GM23338 (cell line): ENCODE measurements around the gene KRT78. TPM values are rescaled to one million over a fixed set of nuclear protein-coding genes. Genes with fewer than 3 reads are reported as not detected.

ENCODE experiments used
- ATAC-seq: fragments of 200-7000 bp; cut with Tn5 transposase; 3 replicates; pipeline ENCODE4 v1.9.1; 2020
- DNase-seq: peaks from one replicate; pipeline ENCODE4 v3.0.0-alpha.2; 2015; ENCODE audit warnings: low spot score
- H2AFZ ChIP-seq: fragments of 200-600 bp; sonication (generic); 2 replicates; pipeline ENCODE4 v1.8.0; 2016; ENCODE audit warnings: antibody characterized with exemption, mild to moderate bottlenecking, moderate library complexity
- H3F3A ChIP-seq: fragments of 200-600 bp; sonication (generic); replicated peaks from 2 replicates; pipeline ENCODE4 v1.8.0; 2017; ENCODE audit warnings: antibody characterized with exemption, mixed run types, low read depth
- H3K27ac ChIP-seq: fragments of 200-600 bp; sonication (generic); 2 replicates; pipeline ENCODE4 v1.6.1; 2016; ENCODE audit warnings: low read depth
- H3K27me3 ChIP-seq: fragments of 200-600 bp; sonication (generic); 2 replicates; pipeline ENCODE4 v1.8.0; 2016; ENCODE audit warnings: mild to moderate bottlenecking, mixed run types, moderate library complexity; ENCODE audit not compliant: insufficient read depth
- H3K36me3 ChIP-seq: fragments of 200-600 bp; sonication (generic); 2 replicates; pipeline ENCODE4 v1.8.0; 2016; ENCODE audit warnings: mild to moderate bottlenecking; ENCODE audit not compliant: insufficient read depth
- H3K4me1 ChIP-seq: fragments of 200-600 bp; sonication (generic); 2 replicates; pipeline ENCODE4 v1.8.0; 2016; ENCODE audit warnings: mild to moderate bottlenecking, moderate library complexity; ENCODE audit not compliant: insufficient read depth
- H3K4me2 ChIP-seq: fragments of 200-600 bp; sonication (generic); 2 replicates; pipeline ENCODE4 v1.7.1; 2017; ENCODE audit warnings: mixed run types
- H3K4me3 ChIP-seq: fragments of 200-600 bp; sonication (generic); 2 replicates; pipeline ENCODE4 v1.6.1; 2016; ENCODE audit warnings: mixed run types
- H3K79me2 ChIP-seq: fragments of 200-600 bp; sonication (generic); replicated peaks from 2 replicates; pipeline ENCODE4 v1.8.0; 2017; ENCODE audit warnings: mild to moderate bottlenecking; ENCODE audit not compliant: insufficient read depth
- H3K9me2 ChIP-seq: fragments of 200-600 bp; sonication (generic); 2 replicates; pipeline ENCODE4 v1.8.0; 2017; ENCODE audit not compliant: insufficient read depth
- H4K20me1 ChIP-seq: fragments of 200-600 bp; sonication (generic); replicated peaks from 2 replicates; pipeline ENCODE4 v1.8.0; 2017; ENCODE audit warnings: mild to moderate bottlenecking; ENCODE audit not compliant: insufficient read depth
- H3K27ac Mint-ChIP-seq: 2 replicates; pipeline ENCODE4 v1.8.0; 2020; ENCODE audit warnings: inconsistent platforms, mild to moderate bottlenecking, moderate library complexity, mixed read lengths
- H3K27me3 Mint-ChIP-seq: 3 replicates; pipeline ENCODE4 v1.8.0; 2022; ENCODE audit warnings: low read depth, mild to moderate bottlenecking, moderate library complexity, mixed read lengths, inconsistent platforms; ENCODE audit not compliant: insufficient read depth, poor library complexity
- H3K36me3 Mint-ChIP-seq: 3 replicates; pipeline ENCODE4 v1.8.0; 2021; ENCODE audit warnings: low read depth, mild to moderate bottlenecking, inconsistent platforms, moderate library complexity, mixed read lengths
- H3K4me1 Mint-ChIP-seq: 3 replicates; pipeline ENCODE4 v1.8.0; 2020; ENCODE audit warnings: mild to moderate bottlenecking, inconsistent platforms, mixed read lengths
- H3K4me3 Mint-ChIP-seq: 3 replicates; pipeline ENCODE4 v1.8.0; 2021; ENCODE audit warnings: moderate library complexity, mild to moderate bottlenecking, inconsistent platforms, mixed read lengths
- H3K9me3 Mint-ChIP-seq: 3 replicates; pipeline ENCODE4 v1.8.0; 2020; ENCODE audit warnings: moderate library complexity, mild to moderate bottlenecking, inconsistent platforms, mixed read lengths
- CREB1 ChIP-seq: fragments of 250-450 bp; sonication (Bioruptor Pico); IDR thresholded peaks from 2 replicates; pipeline ENCODE4 v1.5.0; 2020; ENCODE audit warnings: low read depth, mild to moderate bottlenecking, moderate library complexity
- ETS1 ChIP-seq: IDR thresholded peaks from 2 replicates; pipeline ENCODE4 v1.6.1; 2016; ENCODE audit warnings: antibody characterized with exemption
- EZH2 ChIP-seq: fragments of 200-600 bp; sonication (generic); IDR thresholded peaks from one replicate; pipeline ENCODE4 v1.8.0; 2017; ENCODE audit warnings: antibody characterized with exemption, mild to moderate bottlenecking, low read depth; ENCODE audit not compliant: unreplicated experiment
- EZH2phosphoT487 ChIP-seq: fragments of 200-600 bp; sonication (generic); IDR thresholded peaks from one replicate; pipeline ENCODE4 v1.8.1; 2018; ENCODE audit warnings: antibody characterized with exemption; ENCODE audit not compliant: unreplicated experiment
- JUNB ChIP-seq: IDR thresholded peaks from one replicate; pipeline ENCODE4 v1.6.1; 2016; ENCODE audit warnings: antibody characterized with exemption; ENCODE audit not compliant: unreplicated experiment
- NANOG ChIP-seq: IDR thresholded peaks from 2 replicates; pipeline ENCODE4 v1.6.1; 2016; ENCODE audit warnings: antibody characterized with exemption, borderline replicate concordance
- POLR2AphosphoS5 ChIP-seq: IDR thresholded peaks from 2 replicates; pipeline ENCODE4 v1.6.1; 2016; ENCODE audit warnings: antibody characterized with exemption, low read depth
- STAT1 ChIP-seq: IDR thresholded peaks from one replicate; pipeline ENCODE4 v1.6.1; 2016; ENCODE audit warnings: antibody characterized with exemption; ENCODE audit not compliant: unreplicated experiment
- ZNF114 ChIP-seq: fragments of 250-450 bp; sonication (Bioruptor Pico); IDR thresholded peaks from 2 replicates; pipeline ENCODE4 v1.5.0; 2020; ENCODE audit warnings: mild to moderate bottlenecking, moderate library complexity
- ZNF331 ChIP-seq: fragments of 250-450 bp; sonication (Bioruptor Pico); IDR thresholded peaks from 2 replicates; pipeline ENCODE4 v1.5.0; 2020; ENCODE audit warnings: low read depth, mild to moderate bottlenecking, moderate library complexity
- polyA plus RNA-seq: library from polyadenylated mRNA; unstranded; fragments of >200 nt; fragmentation: Nextera tagmentation; extraction: Ambion mirVana; gene quantifications from 2 replicates; pipeline ENCODE4 v1.2.1, GENCODE V29; 2016
- total RNA-seq: library from RNA; depleted of rRNA; stranded (reverse); fragments of >200 nt; shearing (Covaris generic); gene quantifications from 2 replicates; pipeline ENCODE4 v1.2.3, GENCODE V29; 2014
- TF ChIP-seq, protein P1 (sequence below), 2 experiments: fragments of 200-600 bp in 1 of 2; sonication (generic) in 1 of 2; conservative IDR thresholded peaks; 2 replicates each; pipeline versions ENCODE4 v1.5.1 to v1.6.1; 2016 to 2017; ENCODE audit warnings: antibody characterized with exemption in 2 of 2, low read depth in 2 of 2, mild to moderate bottlenecking in 2 of 2, moderate library complexity in 1 of 2
- TF ChIP-seq, protein P2 (sequence below): IDR thresholded peaks from one replicate; pipeline ENCODE4 v1.6.1; 2018; ENCODE audit warnings: antibody characterized with exemption; ENCODE audit not compliant: unreplicated experiment

Gene KRT78
- total and polyA plus RNA-seq, 2 experiments from 2014 or later, result not detected

DNA sequence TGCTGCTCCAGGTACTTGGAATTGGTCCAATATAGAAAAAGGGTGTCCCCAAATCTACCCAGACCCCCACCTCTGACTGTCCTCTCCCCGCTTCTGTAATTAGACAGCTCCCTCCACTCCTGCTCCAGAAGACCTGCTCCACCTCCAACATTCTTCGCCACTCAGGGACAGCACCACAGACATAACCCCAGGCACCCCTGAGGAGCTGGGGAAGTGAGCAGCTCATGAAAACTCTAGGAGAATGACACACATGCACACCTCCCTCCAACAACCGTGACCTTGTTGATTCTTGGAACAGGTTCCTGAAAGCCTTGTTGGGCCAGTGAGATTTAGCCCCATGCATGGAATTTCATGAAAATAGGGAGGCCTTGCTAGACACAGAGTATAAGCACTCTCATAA is 43.1 kb downstream of the KRT78 start:
- Histone ChIP-seq H2AFZ (peak overlapping the region; percentile 9), H3K4me2 (no peak overlapping the region), H3K27me3 (no peaks in the 10 kb centered on the region), H3K27ac (no peak overlapping the region), H3K4me3 (no peak overlapping the region), H3K9me2 (peaks cover 15% of the 10 kb centered on the region), H3K4me1 (peaks cover 22% of the 10 kb centered on the region), H3K36me3 (no peaks in the 10 kb centered on the region), H3F3A (no peaks in the 10 kb centered on the region), H4K20me1 (no peaks in the 10 kb centered on the region), H3K79me2 (no peaks in the 10 kb centered on the region)
- H3K9me3 Mint-ChIP-seq, result no peaks in the 10 kb centered on the region
- DNase-seq (no peak), ATAC-seq (no peak)
- peaks cover 26% of the 10 kb centered on the region for H3K4me1 Mint-ChIP-seq
- H3K4me3 Mint-ChIP-seq, result no peak overlapping the region
- no peak overlapping the region for H3K27ac Mint-ChIP-seq
- peaks cover 9% of the 10 kb centered on the region for H3K27me3 Mint-ChIP-seq
- H3K36me3 Mint-ChIP-seq, result no peaks in the 10 kb centered on the region
- no peak for TF ChIP-seq EZH2phosphoT487
- TF ChIP-seq ZNF331, result no peak
- TF ChIP-seq JUNB, result no peak
- TF ChIP-seq, protein P1, sequence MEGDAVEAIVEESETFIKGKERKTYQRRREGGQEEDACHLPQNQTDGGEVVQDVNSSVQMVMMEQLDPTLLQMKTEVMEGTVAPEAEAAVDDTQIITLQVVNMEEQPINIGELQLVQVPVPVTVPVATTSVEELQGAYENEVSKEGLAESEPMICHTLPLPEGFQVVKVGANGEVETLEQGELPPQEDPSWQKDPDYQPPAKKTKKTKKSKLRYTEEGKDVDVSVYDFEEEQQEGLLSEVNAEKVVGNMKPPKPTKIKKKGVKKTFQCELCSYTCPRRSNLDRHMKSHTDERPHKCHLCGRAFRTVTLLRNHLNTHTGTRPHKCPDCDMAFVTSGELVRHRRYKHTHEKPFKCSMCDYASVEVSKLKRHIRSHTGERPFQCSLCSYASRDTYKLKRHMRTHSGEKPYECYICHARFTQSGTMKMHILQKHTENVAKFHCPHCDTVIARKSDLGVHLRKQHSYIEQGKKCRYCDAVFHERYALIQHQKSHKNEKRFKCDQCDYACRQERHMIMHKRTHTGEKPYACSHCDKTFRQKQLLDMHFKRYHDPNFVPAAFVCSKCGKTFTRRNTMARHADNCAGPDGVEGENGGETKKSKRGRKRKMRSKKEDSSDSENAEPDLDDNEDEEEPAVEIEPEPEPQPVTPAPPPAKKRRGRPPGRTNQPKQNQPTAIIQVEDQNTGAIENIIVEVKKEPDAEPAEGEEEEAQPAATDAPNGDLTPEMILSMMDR (conservative IDR thresholded peaks at IDR 0.05; ENCODE audit: low read depth in 2 of 2), result no peak

- Histone ChIP-seq H3K27ac (no peak overlapping the region), H3K79me2 (no peaks in the 10 kb centered on the region), H3F3A (no peaks in the 10 kb centered on the region), H3K4me1 (peaks cover 29% of the 10 kb centered on the region), H2AFZ (peak overlapping the region; percentile 9; the same call in 1 of the 2 replicates), H3K4me3 (no peak overlapping the region), H4K20me1 (no peaks in the 10 kb centered on the region), H3K9me2 (peaks cover 15% of the 10 kb centered on the region), H3K36me3 (no peaks in the 10 kb centered on the region), H3K4me2 (no peak overlapping the region), H3K27me3 (no peaks in the 10 kb centered on the region)
- Mint-ChIP-seq H3K36me3 (no peaks in the 10 kb centered on the region), H3K9me3 (no peaks in the 10 kb centered on the region), H3K4me1 (peaks cover 34% of the 10 kb centered on the region), H3K27ac (no peak overlapping the region), H3K27me3 (peaks cover 9% of the 10 kb centered on the region), H3K4me3 (no peak overlapping the region)
- DNase-seq (peak; percentile 80), ATAC-seq (peak; percentile 89)
- TF ChIP-seq NANOG (no peak), ETS1 (no peak), ZNF331 (no peak), STAT1 (no peak), ZNF114 (no peak), CREB1 (CRISPR knock-in tag) (no peak), EZH2 (no peak), POLR2AphosphoS5 (no peak), EZH2phosphoT487 (no peak)
- TF ChIP-seq, protein P2, sequence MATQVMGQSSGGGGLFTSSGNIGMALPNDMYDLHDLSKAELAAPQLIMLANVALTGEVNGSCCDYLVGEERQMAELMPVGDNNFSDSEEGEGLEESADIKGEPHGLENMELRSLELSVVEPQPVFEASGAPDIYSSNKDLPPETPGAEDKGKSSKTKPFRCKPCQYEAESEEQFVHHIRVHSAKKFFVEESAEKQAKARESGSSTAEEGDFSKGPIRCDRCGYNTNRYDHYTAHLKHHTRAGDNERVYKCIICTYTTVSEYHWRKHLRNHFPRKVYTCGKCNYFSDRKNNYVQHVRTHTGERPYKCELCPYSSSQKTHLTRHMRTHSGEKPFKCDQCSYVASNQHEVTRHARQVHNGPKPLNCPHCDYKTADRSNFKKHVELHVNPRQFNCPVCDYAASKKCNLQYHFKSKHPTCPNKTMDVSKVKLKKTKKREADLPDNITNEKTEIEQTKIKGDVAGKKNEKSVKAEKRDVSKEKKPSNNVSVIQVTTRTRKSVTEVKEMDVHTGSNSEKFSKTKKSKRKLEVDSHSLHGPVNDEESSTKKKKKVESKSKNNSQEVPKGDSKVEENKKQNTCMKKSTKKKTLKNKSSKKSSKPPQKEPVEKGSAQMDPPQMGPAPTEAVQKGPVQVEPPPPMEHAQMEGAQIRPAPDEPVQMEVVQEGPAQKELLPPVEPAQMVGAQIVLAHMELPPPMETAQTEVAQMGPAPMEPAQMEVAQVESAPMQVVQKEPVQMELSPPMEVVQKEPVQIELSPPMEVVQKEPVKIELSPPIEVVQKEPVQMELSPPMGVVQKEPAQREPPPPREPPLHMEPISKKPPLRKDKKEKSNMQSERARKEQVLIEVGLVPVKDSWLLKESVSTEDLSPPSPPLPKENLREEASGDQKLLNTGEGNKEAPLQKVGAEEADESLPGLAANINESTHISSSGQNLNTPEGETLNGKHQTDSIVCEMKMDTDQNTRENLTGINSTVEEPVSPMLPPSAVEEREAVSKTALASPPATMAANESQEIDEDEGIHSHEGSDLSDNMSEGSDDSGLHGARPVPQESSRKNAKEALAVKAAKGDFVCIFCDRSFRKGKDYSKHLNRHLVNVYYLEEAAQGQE, result no peak
Observed at GRCh38 chr12:52805000-52805399, 43.8 kb downstream of the KRT78 start.
